Mesothelial cell of epicardium (in vitro differentiated cells): ENCODE results near the gene DGKQ. TPM values are rescaled to one million over a fixed set of nuclear protein-coding genes. Genes with fewer than 3 reads are reported as not detected.

ENCODE experiments used
- DNase-seq, 2 experiments: peaks; one replicate each; pipeline ENCODE4 v3.0.0; 2021; ENCODE audit warnings: low spot score in 2 of 2; ENCODE audit not compliant: unreplicated experiment in 2 of 2
- H3K27ac Mint-ChIP-seq: 2 replicates; pipeline ENCODE4 v1.8.0; 2021; ENCODE audit warnings: mixed read lengths
- H3K27me3 Mint-ChIP-seq: 2 replicates; pipeline ENCODE4 v1.8.0; 2021; ENCODE audit warnings: low read depth, mixed read lengths
- H3K36me3 Mint-ChIP-seq: 2 replicates; pipeline ENCODE4 v1.8.0; 2021; ENCODE audit warnings: mixed read lengths
- H3K4me1 Mint-ChIP-seq: 2 replicates; pipeline ENCODE4 v1.8.0; 2021; ENCODE audit warnings: mixed read lengths
- H3K4me3 Mint-ChIP-seq: 2 replicates; pipeline ENCODE4 v1.8.0; 2021; ENCODE audit warnings: mild to moderate bottlenecking, moderate library complexity, mixed read lengths
- H3K9me3 Mint-ChIP-seq: 2 replicates; pipeline ENCODE4 v1.8.0; 2021; ENCODE audit warnings: mixed read lengths
- CTCF ChIP-seq: fragments of 200-600 bp; sonication (generic); IDR thresholded peaks from one replicate; pipeline ENCODE4 v1.5.0; 2021; ENCODE audit warnings: antibody characterized with exemption; ENCODE audit not compliant: unreplicated experiment
- total RNA-seq: library from RNA; stranded (reverse); gene quantifications from 3 replicates; pipeline ENCODE4 v1.2.1, GENCODE V29; 2021

Gene DGKQ
- total RNA-seq, 1 donor from 2014 or later, result 15.6 TPM

GRCh38 chr4:993111-994029 lies 20.0 kb upstream of the DGKQ start, which contains the start of gene SLC26A1:
TSS of gene SLC26A1 (minus strand) at chr4:993404. CDS start at chr4:991703, 1,701 bp downstream.
- Mint-ChIP-seq H3K4me3 (no peak within 1 kb of the TSS), H3K4me1 (no peaks in the 10 kb centered on the region), H3K36me3 (no peaks in the 10 kb centered on the region), H3K9me3 (no peaks in the 10 kb centered on the region), H3K27me3 (peaks cover 26% of the 10 kb centered on the region), H3K27ac (no peak within 1 kb of the TSS)
- no peak for DNase-seq
- TF ChIP-seq CTCF, result no peak

GRCh38 chr4:992297-993110 lies 19.1 kb upstream of the DGKQ start:
- H3K9me3 Mint-ChIP-seq, result no peaks in the 10 kb centered on the region
- peaks cover under 1% of the 10 kb centered on the region for H3K4me1 Mint-ChIP-seq
- no peaks in the 10 kb centered on the region for H3K36me3 Mint-ChIP-seq
- no peak for TF ChIP-seq CTCF
- DNase-seq, result no peak
- no peak overlapping the region for H3K4me3 Mint-ChIP-seq
- H3K27ac Mint-ChIP-seq, result no peak overlapping the region
- peaks cover 19% of the 10 kb centered on the region for H3K27me3 Mint-ChIP-seq

- no peak for DNase-seq
- H3K36me3 Mint-ChIP-seq, result no peaks in the 10 kb centered on the region
- H3K27me3 Mint-ChIP-seq, result peaks cover 15% of the 10 kb centered on the region
- H3K4me1 Mint-ChIP-seq, result peaks cover 2% of the 10 kb centered on the region
- TF ChIP-seq CTCF, result no peak
- no peak overlapping the region for H3K4me3 Mint-ChIP-seq
- H3K27ac Mint-ChIP-seq, result no peak overlapping the region
- no peaks in the 10 kb centered on the region for H3K9me3 Mint-ChIP-seq
Observed at GRCh38 chr4:991451-992296, 18.3 kb upstream of the DGKQ start.

GRCh38 chr4:990746-991367 lies 17.5 kb upstream of the DGKQ start:
- DNase-seq, result no peak
- no peak overlapping the region for H3K27ac Mint-ChIP-seq
- H3K27me3 Mint-ChIP-seq, result peaks cover 7% of the 10 kb centered on the region
- peaks cover 9% of the 10 kb centered on the region for H3K4me1 Mint-ChIP-seq
- H3K9me3 Mint-ChIP-seq, result no peaks in the 10 kb centered on the region
- TF ChIP-seq CTCF, result no peak
- no peak overlapping the region for H3K4me3 Mint-ChIP-seq
- no peaks in the 10 kb centered on the region for H3K36me3 Mint-ChIP-seq
